Heart left ventricle (tissue), 16 donors: Measurements from ENCODE around the gene PLBD2. TPM values are rescaled to one million over a fixed set of nuclear protein-coding genes. Genes with fewer than 3 reads are reported as not detected.

Source experiments
- ATAC-seq, 4 donors: fragments of 200-7000 bp; cut with Tn5 transposase; one replicate each; pipeline ENCODE4 v1.9.1; 2020 to 2022; ENCODE audit warnings: moderate library complexity in 4 of 4, mild to moderate bottlenecking in 3 of 4, moderate number of reproducible peaks in 1 of 4
- DNase-seq, 5 donors: peaks; one replicate each; pipeline ENCODE4 v3.0.0-alpha.2; 2020
- H3K27ac ChIP-seq, 12 donors: fragments of 200-600 bp; sonication (generic) in 4 of 12; one replicate each; pipeline versions ENCODE4 v1.5.0 to v1.8.0; 2016 to 2022; ENCODE audit warnings: mild to moderate bottlenecking in 2 of 12
- H3K27me3 ChIP-seq, 9 donors: fragments of 200-600 bp; sonication (generic) in 2 of 9; one replicate each; pipeline versions ENCODE4 v1.5.1 to v1.8.0; 2016 to 2022; ENCODE audit warnings: mild to moderate bottlenecking in 3 of 9
- H3K36me3 ChIP-seq, 9 donors: fragments of 200-600 bp; sonication (generic) in 2 of 9; one replicate each; pipeline versions ENCODE4 v1.5.0 to v1.8.0; 2018 to 2022; ENCODE audit warnings: mild to moderate bottlenecking in 2 of 9
- H3K4me1 ChIP-seq, 12 donors: fragments of 200-600 bp; sonication (generic) in 4 of 12; one replicate each; pipeline versions ENCODE4 v1.5.0 to v1.8.0; 2016 to 2022; ENCODE audit warnings: mild to moderate bottlenecking in 3 of 12
- H3K4me3 ChIP-seq, 12 donors: fragments of 200-600 bp; sonication (generic) in 4 of 12; one replicate each; pipeline versions ENCODE4 v1.5.0 to v1.8.0; 2017 to 2022; ENCODE audit warnings: mild to moderate bottlenecking in 9 of 12, moderate library complexity in 4 of 12
- H3K9me3 ChIP-seq, 12 donors: fragments of 200-600 bp; sonication (generic) in 4 of 12; one replicate each; pipeline versions ENCODE4 v1.5.0 to v1.8.0; 2016 to 2022; ENCODE audit warnings: mild to moderate bottlenecking in 1 of 12
- CTCF ChIP-seq, 12 donors: fragments of 200-600 bp; sonication (generic) in 4 of 12; IDR thresholded peaks; one replicate each; pipeline versions ENCODE4 v1.5.0 to v1.8.0; 2018 to 2022; ENCODE audit warnings: antibody characterized with exemption in 12 of 12, mild to moderate bottlenecking in 5 of 12
- POLR2A ChIP-seq, 2 donors: fragments of 450-650 bp; IDR thresholded peaks; one replicate each; pipeline ENCODE4 v1.6.1; 2017; ENCODE audit warnings: antibody characterized with exemption in 2 of 2, mild to moderate bottlenecking in 2 of 2, moderate library complexity in 2 of 2
- WGBS, 4 donors: extraction: QIAGEN DNeasy Blood & Tissue Kit in 2 of 4; methylation state at CpG; one replicate each; pipeline versions ENCODE4 v1.1.5 to v1.1.7; 2013 to 2018; 5-methylcytosine and 5-hydroxymethylcytosine counted together
- intact Hi-C, 10 donors: fragments of 100-400 bp; cut with DNase I; formaldehyde crosslinking; loops; one replicate each; pipeline versions ENCODE4 v1.11.1 to v1.14.2; 2022
- polyA plus RNA-seq, 2 donors: library from polyadenylated mRNA; stranded (reverse); fragments of 200-250 nt; gene quantifications; one replicate each; pipeline ENCODE4 v1.2.3, GENCODE V29; 2013
- total RNA-seq, 9 donors: library from RNA; depleted of rRNA in 2 of 9; stranded (reverse); fragments of >200 nt in 2 of 9; fragmentation: NEBNext Ultra II Directional in 3 of 9; extraction: Animal tissue kit (Norgen Biotek cat#: 25700) in 3 of 9; gene quantifications; one replicate each; pipeline versions ENCODE4 v1.1.0 to v1.2.4, GENCODE V29; 2016 to 2023
- donor health status: ischemic (EF 13 %, LVEDD 7.1; RV severe dilation, severe dysfunction).
- donor health status: healthy with polysubstance abuse.
- donor health status: DM: no; HTN: yes; CAD: no.
- donor health status: DM: no; HTN: no; CAD: no.
- donor health status: ischemic (EF 25% LVEDD 6.9; RV normal size, moderate dysfunction).
- donor health status: ischemic (EF 25% LVEDD 5.7; RV mildly dilated, moderate dysfunction).
- donor health status: healthy.
- donor health status: DM: yes; HTN: yes; CAD: no.
- donor health status: ischemic (EF 35%, LVEDD 5.7; RV mildly dilated, moderate dysfunction).
- donor health status: nonischemic (EF 11% LVEDD 7.7; RV severe dilation, severe dysfunction).
- donor health status: DM: yes; HTN: yes; CAD: no.
- donor health status: PGD.
- donor health status: ischemic (EF 29% LVEDD 5.4; RV normal size, mild dysfunction).
- donor health status: nonischemic (EF 23%, LVEDD 6.1; RV moderate dilation, normal function).

Gene PLBD2
- total and polyA plus RNA-seq, 11 donors, result 15.6 to 66.6 (median 31.8) TPM

GRCh38 chr12:113420996-113421595, 62.7 kb downstream of the PLBD2 start:
- 59 to 83% (median 70%) methylated on average over 2 of the region's 2 CpGs for WGBS, 4 donors
- no peaks in the 10 kb centered on the region for H3K36me3 ChIP-seq
- no peaks in the 10 kb centered on the region for H3K9me3 ChIP-seq
- H3K27ac ChIP-seq, result no peak overlapping the region
- TF ChIP-seq POLR2A (IDR thresholded peaks at IDR 0.05) (no peak), CTCF (IDR thresholded peaks at IDR 0.05) (no peak)
- intact Hi-C loops, result loop anchor here in 8 of 10 donors (5.0 to 10.0 kb wide), 5 partner anchors 106 to 226 kb away; no protein-coding TSS in a partner anchor
- peaks cover 0 to 34% (median 5%) of the 10 kb centered on the region in 12 donors for H3K4me1 ChIP-seq
- H3K27me3 ChIP-seq, result no peaks in the 10 kb centered on the region
- DNase-seq (no peak), ATAC-seq (no peak)
- no peak overlapping the region for H3K4me3 ChIP-seq

DNA sequence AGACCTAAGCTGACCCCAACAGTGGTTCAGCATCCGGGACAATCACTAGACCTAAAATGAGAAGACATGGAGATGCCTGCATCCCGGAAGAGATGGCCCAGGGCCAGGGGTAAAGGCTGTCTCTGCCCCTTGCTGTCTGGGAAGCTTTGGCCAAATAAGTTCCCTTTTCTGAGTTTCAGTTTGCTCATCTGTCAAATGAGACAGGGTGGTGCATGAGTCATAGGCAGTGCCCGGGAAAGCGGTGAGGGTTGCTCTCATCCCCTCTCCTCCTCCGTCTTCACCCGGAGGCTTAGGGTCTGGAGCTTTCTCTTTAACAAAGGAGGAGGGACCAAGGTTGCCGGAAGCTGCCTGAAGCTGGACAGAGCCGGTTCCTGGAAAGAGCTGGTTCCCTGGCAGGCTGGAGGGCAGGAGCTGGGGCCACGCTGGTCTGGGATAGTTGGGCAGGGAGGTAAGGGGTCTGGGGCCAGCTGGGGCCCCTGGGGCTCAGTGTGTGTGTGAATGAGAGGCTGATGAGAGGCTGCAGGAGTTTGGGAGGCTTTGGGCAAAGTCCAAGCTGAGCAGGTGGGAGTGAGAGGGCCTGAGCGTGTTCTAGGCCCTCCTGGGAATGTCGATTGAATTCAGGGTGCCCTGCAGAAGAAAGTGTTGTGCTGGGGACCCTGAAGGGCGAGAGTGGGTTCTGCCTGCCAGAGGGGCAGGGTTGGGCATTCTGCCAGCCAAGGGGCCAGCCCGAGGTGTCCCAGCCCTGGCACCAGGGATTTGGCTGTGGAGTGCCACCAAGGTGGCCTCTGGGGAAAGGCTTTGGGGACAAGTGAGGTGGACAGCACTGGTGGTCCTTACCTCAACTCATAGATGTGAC, 63.9 kb downstream of the PLBD2 start, which contains the start of gene SDSL:
Gene SDSL, plus strand, starts transcription at position 351 of the 856 bp plus-strand sequence. CDS start 5,603 bp downstream, outside the sequence.
- 11 to 20% (median 16%) methylated on average over 13 of the region's 13 CpGs for WGBS, 4 donors
- Histone ChIP-seq H3K36me3 (no peaks in the 10 kb centered on the region), H3K9me3 (no peaks in the 10 kb centered on the region), H3K27ac (peak within 1 kb of the TSS in 8 of 12 donors; percentile 58 to 93 (median 72)), H3K27me3 (no peaks in the 10 kb centered on the region), H3K4me1 (peaks cover 0 to 28% (median 5%) of the 10 kb centered on the region in 12 donors), H3K4me3 (peak within 1 kb of the TSS in 11 of 12 donors; percentile 43 to 82 (median 58))
- peak; percentile 76 to 95 (median 94) for ATAC-seq
- peak; percentile 60 to 75 (median 71) for DNase-seq
- TF ChIP-seq POLR2A (IDR thresholded peaks at IDR 0.05), result no peak
- no peak for TF ChIP-seq CTCF (IDR thresholded peaks at IDR 0.05)
- intact Hi-C loops, result loop anchor here in 8 of 10 donors (5.0 to 10.0 kb wide), 5 partner anchors 107 to 227 kb away; no protein-coding TSS in a partner anchor

DNA sequence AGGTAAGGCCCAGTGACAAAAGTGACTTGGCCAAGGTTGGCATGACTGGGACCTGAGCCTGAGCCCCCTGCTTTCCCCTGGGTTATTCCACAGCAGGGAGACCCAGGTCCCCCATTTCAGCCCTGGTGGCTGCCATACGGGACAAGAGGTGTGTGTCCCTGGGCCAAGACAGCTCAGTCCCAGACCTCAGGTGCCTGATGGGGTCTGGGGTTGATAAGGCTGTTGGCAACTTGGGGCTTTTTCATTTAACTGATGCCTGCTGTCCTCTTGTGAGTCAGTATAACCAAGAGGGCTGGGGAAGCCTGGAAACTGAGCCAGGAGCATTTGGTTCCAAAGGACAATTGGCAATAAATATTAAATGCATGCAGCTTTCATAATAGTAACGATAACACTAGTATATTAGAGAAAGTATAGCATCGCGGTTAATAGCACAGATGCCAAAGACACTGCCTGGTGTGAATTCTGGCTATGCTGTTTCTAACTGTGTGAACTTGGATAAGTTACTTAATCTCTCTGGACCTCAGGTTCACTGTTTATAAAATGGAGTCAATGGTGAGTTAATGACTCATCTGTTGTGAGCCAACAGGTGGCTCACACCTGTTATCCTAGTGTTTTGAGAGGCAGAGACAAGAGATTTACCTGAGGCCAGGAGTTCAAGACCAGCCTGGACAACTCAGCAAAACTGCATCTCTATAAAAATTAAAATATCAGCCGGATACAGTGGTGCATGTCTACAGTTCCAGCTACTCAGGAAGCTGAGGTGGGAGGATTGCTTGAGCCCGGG, 64.7 kb downstream of the PLBD2 start:
- WGBS, 4 donors, result 72 to 83% (median 77%) methylated on average over 6 of the region's 6 CpGs
- Histone ChIP-seq H3K27me3 (no peaks in the 10 kb centered on the region), H3K9me3 (no peaks in the 10 kb centered on the region), H3K4me3 (peak overlapping the region in 11 of 12 donors; percentile 43 to 82 (median 58)), H3K4me1 (peaks cover 0 to 28% (median 5%) of the 10 kb centered on the region in 12 donors), H3K36me3 (no peaks in the 10 kb centered on the region), H3K27ac (peak overlapping the region in 6 of 12 donors; percentile 62 to 93 (median 72))
- intact Hi-C loops, result loop anchor here in 8 of 10 donors (5.0 to 10.0 kb wide), 5 partner anchors 108 to 228 kb away; no protein-coding TSS in a partner anchor
- no peak for DNase-seq
- no peak for ATAC-seq
- TF ChIP-seq POLR2A (IDR thresholded peaks at IDR 0.05) (no peak), CTCF (IDR thresholded peaks at IDR 0.05) (no peak)
